WTC11 (cell line): ENCODE results near the gene AGER.

ENCODE experiments used
- CTCF ChIP-seq: fragments of 200-600 bp; IDR thresholded peaks from 2 replicates; pipeline ENCODE4 v1.8.0; 2022; ENCODE audit warnings: antibody characterized with exemption
- ESRRA ChIP-seq: sonication (generic); formaldehyde crosslinking; IDR thresholded peaks from 2 replicates; pipeline ENCODE4 v1.8.1; 2022; ENCODE audit warnings: mild to moderate bottlenecking, missing genetic modification reagents, borderline replicate concordance
- GABPB1 ChIP-seq: sonication (generic); formaldehyde crosslinking; IDR thresholded peaks from 2 replicates; pipeline ENCODE4 v1.8.1; 2023; ENCODE audit warnings: mild to moderate bottlenecking, missing genetic modification reagents
- NFE2L1 ChIP-seq: sonication (generic); formaldehyde crosslinking; IDR thresholded peaks from 2 replicates; pipeline ENCODE4 v1.8.1; 2023; ENCODE audit warnings: missing genetic modification reagents
- PRDM15 ChIP-seq: sonication (generic); formaldehyde crosslinking; IDR thresholded peaks from 2 replicates; pipeline ENCODE4 v1.8.0; 2022; ENCODE audit warnings: missing genetic modification reagents
- RELA ChIP-seq: sonication (generic); formaldehyde crosslinking; IDR thresholded peaks from 2 replicates; pipeline ENCODE4 v1.8.1; 2022; ENCODE audit warnings: missing genetic modification reagents, mild to moderate bottlenecking, borderline replicate concordance
- SMAD4 ChIP-seq: sonication (generic); formaldehyde crosslinking; IDR thresholded peaks from 2 replicates; pipeline ENCODE4 v1.8.0; 2022; ENCODE audit warnings: mild to moderate bottlenecking, missing genetic modification reagents
- SOX15 ChIP-seq: fragments of 250-450 bp; sonication (Bioruptor Pico); IDR thresholded peaks from 2 replicates; pipeline ENCODE4 v1.9.0; 2021; ENCODE audit warnings: mild to moderate bottlenecking
- TCF7 ChIP-seq: sonication (generic); formaldehyde crosslinking; IDR thresholded peaks from 2 replicates; pipeline ENCODE4 v1.8.0; 2022; ENCODE audit warnings: mild to moderate bottlenecking, low read depth, missing genetic modification reagents, moderate library complexity
- ZNF219 ChIP-seq: sonication (generic); formaldehyde crosslinking; IDR thresholded peaks from 2 replicates; pipeline ENCODE4 v1.8.0; 2023; ENCODE audit warnings: missing genetic modification reagents, mild to moderate bottlenecking, borderline replicate concordance
- ZNF263 ChIP-seq: sonication (generic); formaldehyde crosslinking; IDR thresholded peaks from 2 replicates; pipeline ENCODE4 v1.8.1; 2022; ENCODE audit warnings: low read depth, mild to moderate bottlenecking, moderate library complexity, missing genetic modification reagents
- ZNF423 ChIP-seq: fragments of 250-450 bp; sonication (Bioruptor Pico); IDR thresholded peaks from 2 replicates; pipeline ENCODE4 v2.1.2; 2022; ENCODE audit warnings: mild to moderate bottlenecking, moderate library complexity
- ZNF532 ChIP-seq: fragments of 250-450 bp; sonication (Bioruptor Pico); IDR thresholded peaks from 2 replicates; pipeline ENCODE4 v1.9.0; 2021; ENCODE audit warnings: mild to moderate bottlenecking, borderline replicate concordance

GRCh38 chr6:32175711-32176475 lies 8.2 kb downstream of the AGER start, which contains the start of gene AGPAT1:
- TF ChIP-seq CTCF (no peak), PRDM15 (CRISPR knock-in tag) (no peak), ZNF423 (no peak), ZNF532 (no peak), ESRRA (no peak), TCF7 (CRISPR knock-in tag) (no peak), ZNF219 (CRISPR knock-in tag) (no peak), GABPB1 (CRISPR knock-in tag) (no peak), ZNF263 (CRISPR knock-in tag) (no peak), NFE2L1 (no peak), RELA (CRISPR knock-in tag) (no peak), SMAD4 (CRISPR knock-in tag) (no peak), SOX15 (CRISPR knock-in tag) (no peak)
